HG02678 (cell line): ENCODE measurements around the gene NYAP2.

ENCODE experiments used
- ATAC-seq: cut with Tn5 transposase; IDR thresholded peaks from one replicate; pipeline ENCODE4 v1.9.1; 2021; ENCODE audit warnings: mild to moderate bottlenecking, moderate library complexity; ENCODE audit not compliant: unreplicated experiment

NYAP2 gene

DNA sequence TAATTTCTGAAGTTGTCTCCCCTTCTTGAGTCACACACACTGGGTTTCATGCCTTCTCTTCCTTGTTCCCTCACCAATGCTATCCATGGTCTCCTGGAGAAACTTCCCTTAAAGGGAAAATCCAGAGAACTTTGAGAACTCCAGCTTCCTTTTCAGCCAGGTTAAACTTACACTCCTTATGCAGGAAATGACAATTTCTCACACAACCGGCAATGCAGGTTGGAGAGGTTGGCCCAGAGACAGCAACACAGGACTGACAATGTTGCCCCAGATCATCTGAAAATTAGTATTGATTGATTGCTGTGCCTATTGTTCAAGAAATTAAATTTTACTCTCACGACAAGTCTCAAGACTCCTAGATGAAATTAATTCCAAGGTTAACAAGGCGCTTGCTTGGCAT lies 292.2 kb downstream of the NYAP2 start:
- no peak for ATAC-seq

DNA sequence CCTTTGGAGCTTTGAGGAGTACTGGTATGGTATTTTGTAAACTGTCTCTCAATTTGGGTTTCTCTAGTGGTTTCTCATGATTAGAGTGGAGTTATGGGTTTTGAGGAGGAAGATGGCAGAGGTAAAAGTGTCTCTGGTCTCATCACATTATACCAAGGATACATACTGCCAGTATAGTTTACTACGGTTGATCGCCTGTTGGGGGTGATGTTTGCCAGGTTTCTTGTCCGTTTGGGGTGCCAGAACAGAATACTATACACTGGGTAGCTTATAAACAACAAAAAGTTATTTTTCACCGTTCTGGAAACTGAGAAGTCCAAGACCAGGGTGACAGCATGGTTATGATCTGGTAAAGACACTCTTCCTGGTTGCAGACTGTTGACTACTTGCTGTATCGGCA lies 293.7 kb downstream of the NYAP2 start:
- no peak for ATAC-seq

DNA sequence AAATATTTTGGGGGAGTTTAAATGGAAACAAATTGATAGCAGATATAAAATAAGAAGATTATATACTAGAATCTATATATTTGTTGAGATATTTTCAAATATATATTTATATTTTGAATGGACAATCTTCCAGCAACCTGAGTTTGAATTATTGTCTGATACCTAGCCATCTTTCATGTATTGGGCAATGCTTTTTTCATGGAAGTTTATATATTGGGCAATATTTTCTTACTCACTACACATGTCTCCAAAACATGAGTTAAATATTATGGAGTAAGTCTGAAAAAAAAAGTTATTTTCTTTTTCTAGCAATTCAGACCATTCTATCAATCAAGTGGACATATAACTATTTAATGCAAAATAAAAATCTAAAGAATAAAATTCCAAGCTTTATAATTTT lies 295.2 kb downstream of the NYAP2 start:
- ATAC-seq, result no peak

DNA sequence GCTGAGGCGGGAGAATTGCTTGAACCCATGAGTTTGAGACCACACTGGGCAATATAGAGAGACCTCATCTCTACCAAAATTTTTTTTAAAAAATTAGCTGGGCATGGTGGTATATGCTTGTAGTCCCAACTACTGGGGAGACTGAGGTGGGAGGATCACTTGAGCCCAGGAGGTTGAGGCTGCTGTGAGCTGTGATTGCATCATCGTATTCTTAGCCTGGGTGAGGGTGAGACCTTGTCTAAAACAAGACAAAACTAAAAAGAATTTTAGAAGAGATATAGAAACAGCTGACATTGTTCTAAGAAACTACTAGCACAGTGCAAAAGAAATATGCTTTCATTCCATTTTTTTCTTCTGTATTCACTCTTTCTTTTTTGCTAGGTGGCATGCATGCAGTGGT lies 298.4 kb downstream of the NYAP2 start:
- no peak for ATAC-seq
